NT2/D1 (cell line): ENCODE results near the gene CSRP1.

Experiments used
- DNase-seq: peaks from one replicate; pipeline ENCODE4 v3.0.0-alpha.2; 2011; ENCODE audit warnings: low read depth, low spot score
- H3K27me3 ChIP-seq: 2 replicates; pipeline ENCODE4 v1.6.0; 2011; ENCODE audit warnings: mild to moderate bottlenecking; ENCODE audit not compliant: insufficient read length, insufficient read depth
- H3K36me3 ChIP-seq: 2 replicates; pipeline ENCODE4 v1.6.1; 2011; ENCODE audit warnings: mild to moderate bottlenecking, low read length, mixed read lengths; ENCODE audit not compliant: insufficient read depth, insufficient read length
- H3K4me1 ChIP-seq: 2 replicates; pipeline ENCODE4 v1.5.1; 2011; ENCODE audit not compliant: insufficient read depth, insufficient read length
- H3K4me3 ChIP-seq: 2 replicates; pipeline ENCODE4 v1.5.1; 2011; ENCODE audit warnings: low read depth; ENCODE audit not compliant: insufficient read length
- H3K9ac ChIP-seq: 2 replicates; pipeline ENCODE4 v1.6.0; 2011; ENCODE audit warnings: low read depth; ENCODE audit not compliant: insufficient read length
- H3K9me3 ChIP-seq: 2 replicates; pipeline ENCODE4 v1.5.1; 2011; ENCODE audit warnings: mild to moderate bottlenecking, low read length; ENCODE audit not compliant: insufficient read depth
- SUZ12 ChIP-seq: IDR thresholded peaks from 2 replicates; pipeline ENCODE4 v1.6.1; 2011; ENCODE audit not compliant: insufficient read length, insufficient read depth; ENCODE audit errors: extremely low read depth
- YY1 ChIP-seq: IDR thresholded peaks from 2 replicates; pipeline ENCODE4 v1.6.1; 2011; ENCODE audit not compliant: insufficient read length, insufficient read depth
- ZNF274 ChIP-seq: IDR thresholded peaks from 2 replicates; pipeline ENCODE4 v1.6.1; 2011; ENCODE audit warnings: mild to moderate bottlenecking, low read depth, low read length

CSRP1 gene

GRCh38 chr1:201452866-201453265 is 54.1 kb downstream of the CSRP1 start:
- TF ChIP-seq SUZ12 (no peak), ZNF274 (no peak), YY1 (no peak)
- H3K36me3 ChIP-seq, result no peaks in the 10 kb centered on the region
- H3K27me3 ChIP-seq, result no peaks in the 10 kb centered on the region
- H3K9me3 ChIP-seq, result no peaks in the 10 kb centered on the region
- no peak for DNase-seq
- H3K4me1 ChIP-seq, result peaks cover 33% of the 10 kb centered on the region
- no peak overlapping the region for H3K4me3 ChIP-seq
- H3K9ac ChIP-seq, result no peak overlapping the region

GRCh38 chr1:201450721-201451291 is 56.1 kb downstream of the CSRP1 start:
- Histone ChIP-seq H3K9ac (peak overlapping the region; percentile 28), H3K4me1 (peaks cover 22% of the 10 kb centered on the region), H3K27me3 (no peaks in the 10 kb centered on the region), H3K4me3 (no peak overlapping the region), H3K9me3 (no peaks in the 10 kb centered on the region), H3K36me3 (no peaks in the 10 kb centered on the region)
- no peak for DNase-seq
- no peak for TF ChIP-seq SUZ12
- no peak for TF ChIP-seq ZNF274
- TF ChIP-seq YY1, result no peak

GRCh38 chr1:201448990-201449389 is 57.9 kb downstream of the CSRP1 start:
- H3K4me3 ChIP-seq, result no peak overlapping the region
- TF ChIP-seq ZNF274 (no peak), YY1 (no peak), SUZ12 (no peak)
- H3K27me3 ChIP-seq, result no peaks in the 10 kb centered on the region
- no peak for DNase-seq
- H3K36me3 ChIP-seq, result no peaks in the 10 kb centered on the region
- peaks cover 15% of the 10 kb centered on the region for H3K4me1 ChIP-seq
- no peaks in the 10 kb centered on the region for H3K9me3 ChIP-seq
- H3K9ac ChIP-seq, result no peak overlapping the region

- Histone ChIP-seq H3K36me3 (no peaks in the 10 kb centered on the region), H3K4me1 (peaks cover 16% of the 10 kb centered on the region), H3K9me3 (no peaks in the 10 kb centered on the region), H3K4me3 (no peak overlapping the region), H3K27me3 (no peaks in the 10 kb centered on the region), H3K9ac (peak overlapping the region; percentile 37)
- DNase-seq, result peak; percentile 94
- no peak for TF ChIP-seq SUZ12
- no peak for TF ChIP-seq YY1
- no peak for TF ChIP-seq ZNF274
Measured at GRCh38 chr1:201447903-201448871, 58.7 kb downstream of the CSRP1 start.

GRCh38 chr1:201445310-201445709 is 61.6 kb downstream of the CSRP1 start:
- no peaks in the 10 kb centered on the region for H3K27me3 ChIP-seq
- no peak overlapping the region for H3K9ac ChIP-seq
- H3K36me3 ChIP-seq, result no peaks in the 10 kb centered on the region
- no peak for TF ChIP-seq SUZ12
- TF ChIP-seq YY1, result no peak
- no peak for TF ChIP-seq ZNF274
- no peak for DNase-seq
- peaks cover 14% of the 10 kb centered on the region for H3K4me1 ChIP-seq
- H3K4me3 ChIP-seq, result no peak overlapping the region
- no peaks in the 10 kb centered on the region for H3K9me3 ChIP-seq

GRCh38 chr1:201444792-201445191 is 62.1 kb downstream of the CSRP1 start:
- Histone ChIP-seq H3K36me3 (no peaks in the 10 kb centered on the region), H3K4me3 (no peak overlapping the region), H3K27me3 (no peaks in the 10 kb centered on the region), H3K9me3 (no peaks in the 10 kb centered on the region), H3K4me1 (peaks cover 14% of the 10 kb centered on the region), H3K9ac (no peak overlapping the region)
- DNase-seq, result no peak
- TF ChIP-seq ZNF274 (no peak), SUZ12 (no peak), YY1 (no peak)

- Histone ChIP-seq H3K4me3 (no peak overlapping the region), H3K9me3 (no peaks in the 10 kb centered on the region), H3K27me3 (no peaks in the 10 kb centered on the region), H3K4me1 (peaks cover 9% of the 10 kb centered on the region), H3K36me3 (no peaks in the 10 kb centered on the region), H3K9ac (no peak overlapping the region)
- DNase-seq, result no peak
- TF ChIP-seq YY1 (no peak), ZNF274 (no peak), SUZ12 (no peak)
Measured at GRCh38 chr1:201443747-201444146, 63.2 kb downstream of the CSRP1 start.
